ENCODE data around the gene TRIM17.
"Not testable (repeated sequence)": the region's sequence is repeated elsewhere in the genome, so short reads cannot be mapped to it uniquely, and the experiment has no call there.

The TRIM17 gene

GRCh38 chr1:228445490-228445842, 28.8 kb upstream of the TRIM17 start:
- Histone ChIP-seq H3K4me1 (ENCODE audit: control insufficient read depth, insufficient read depth, low read length) (peaks cover 7% of the 10 kb centered on the region), H3K27me3 (replicated peaks; ENCODE audit: control insufficient read depth, insufficient read depth, low read length) (peaks cover 16% of the 10 kb centered on the region), H3K9ac (ENCODE audit: low read length) (peak overlapping the region; percentile 30), H3K4me3 (ENCODE audit: low read length) (peak overlapping the region; percentile 80), H3K9me3 (ENCODE audit: control insufficient read depth, low read length) (no peaks in the 10 kb centered on the region), H3K36me3 (ENCODE audit: control insufficient read depth, insufficient read depth, low read length, severe bottlenecking) (no peaks in the 10 kb centered on the region)
- no peak for DNase-seq (ENCODE audit: low read depth)

- Histone ChIP-seq H3K27me3 (replicated peaks; ENCODE audit: control insufficient read depth, insufficient read depth, low read length) (peaks cover 22% of the 10 kb centered on the region), H3K36me3 (ENCODE audit: control insufficient read depth, insufficient read depth, low read length, severe bottlenecking) (no peaks in the 10 kb centered on the region), H3K4me3 (ENCODE audit: low read length) (no peak overlapping the region), H3K4me1 (ENCODE audit: control insufficient read depth, insufficient read depth, low read length) (peaks cover 7% of the 10 kb centered on the region), H3K9ac (ENCODE audit: low read length) (no peak overlapping the region), H3K9me3 (ENCODE audit: control insufficient read depth, low read length) (no peaks in the 10 kb centered on the region)
- no peak for DNase-seq (ENCODE audit: low read depth)
These were observed 26.7 kb upstream of the TRIM17 start for GRCh38 chr1:228443395-228443794.

GRCh38 chr1:228440761-228441500, 24.3 kb upstream of the TRIM17 start:
- peaks cover 6% of the 10 kb centered on the region for H3K4me1 ChIP-seq (ENCODE audit: control insufficient read depth, insufficient read depth, low read length)
- H3K27me3 ChIP-seq (replicated peaks; ENCODE audit: control insufficient read depth, insufficient read depth, low read length), result peaks cover 41% of the 10 kb centered on the region
- no peaks in the 10 kb centered on the region for H3K9me3 ChIP-seq (ENCODE audit: control insufficient read depth, low read length)
- no peak overlapping the region for H3K9ac ChIP-seq (ENCODE audit: low read length)
- no peaks in the 10 kb centered on the region for H3K36me3 ChIP-seq (ENCODE audit: control insufficient read depth, insufficient read depth, low read length, severe bottlenecking)
- H3K4me3 ChIP-seq (ENCODE audit: low read length), result no peak overlapping the region
- DNase-seq (ENCODE audit: low read depth), result no peak

GRCh38 chr1:228438266-228438665, 21.6 kb upstream of the TRIM17 start:
- DNase-seq (ENCODE audit: low read depth), result no peak
- Histone ChIP-seq H3K9ac (ENCODE audit: low read length) (no peak overlapping the region), H3K36me3 (ENCODE audit: control insufficient read depth, insufficient read depth, low read length, severe bottlenecking) (no peaks in the 10 kb centered on the region), H3K4me1 (ENCODE audit: control insufficient read depth, insufficient read depth, low read length) (no peaks in the 10 kb centered on the region), H3K27me3 (replicated peaks; ENCODE audit: control insufficient read depth, insufficient read depth, low read length) (peaks cover 47% of the 10 kb centered on the region), H3K9me3 (ENCODE audit: control insufficient read depth, low read length) (no peaks in the 10 kb centered on the region), H3K4me3 (ENCODE audit: low read length) (no peak overlapping the region)

GRCh38 chr1:228437424-228437962, 20.8 kb upstream of the TRIM17 start:
- Histone ChIP-seq H3K27me3 (replicated peaks; ENCODE audit: control insufficient read depth, insufficient read depth, low read length) (peaks cover 47% of the 10 kb centered on the region), H3K4me1 (ENCODE audit: control insufficient read depth, insufficient read depth, low read length) (no peaks in the 10 kb centered on the region), H3K9me3 (ENCODE audit: control insufficient read depth, low read length) (no peaks in the 10 kb centered on the region), H3K4me3 (ENCODE audit: low read length) (no peak overlapping the region), H3K36me3 (ENCODE audit: control insufficient read depth, insufficient read depth, low read length, severe bottlenecking) (no peaks in the 10 kb centered on the region), H3K9ac (ENCODE audit: low read length) (no peak overlapping the region)
- no peak for DNase-seq (ENCODE audit: low read depth)

- Histone ChIP-seq H3K36me3 (ENCODE audit: control insufficient read depth, insufficient read depth, low read length, severe bottlenecking) (no peaks in the 10 kb centered on the region), H3K9ac (ENCODE audit: low read length) (no peak overlapping the region), H3K4me3 (ENCODE audit: low read length) (no peak overlapping the region), H3K9me3 (ENCODE audit: control insufficient read depth, low read length) (no peaks in the 10 kb centered on the region), H3K4me1 (ENCODE audit: control insufficient read depth, insufficient read depth, low read length) (no peaks in the 10 kb centered on the region), H3K27me3 (replicated peaks; ENCODE audit: control insufficient read depth, insufficient read depth, low read length) (peaks cover 28% of the 10 kb centered on the region)
- DNase-seq (ENCODE audit: low read depth), result no peak
These were observed 18.0 kb upstream of the TRIM17 start for GRCh38 chr1:228434689-228435088.

- H3K27me3 ChIP-seq (replicated peaks; ENCODE audit: control insufficient read depth, insufficient read depth, low read length), result peaks cover 31% of the 10 kb centered on the region
- not testable (repeated sequence) for H3K4me1 ChIP-seq (ENCODE audit: control insufficient read depth, insufficient read depth, low read length); H3K9me3 ChIP-seq (ENCODE audit: control insufficient read depth, low read length); H3K4me3 ChIP-seq (ENCODE audit: low read length); H3K9ac ChIP-seq (ENCODE audit: low read length); H3K36me3 ChIP-seq (ENCODE audit: control insufficient read depth, insufficient read depth, low read length, severe bottlenecking); DNase-seq (ENCODE audit: low read depth)
These were observed 16.8 kb upstream of the TRIM17 start for GRCh38 chr1:228433337-228434053.

GRCh38 chr1:228430243-228430642, 13.6 kb upstream of the TRIM17 start:
- no peak overlapping the region for H3K4me3 ChIP-seq (ENCODE audit: low read length)
- no peak for DNase-seq (ENCODE audit: low read depth)
- H3K27me3 ChIP-seq (replicated peaks; ENCODE audit: control insufficient read depth, insufficient read depth, low read length), result peaks cover 7% of the 10 kb centered on the region

GRCh38 chr1:228429698-228430097, 13.0 kb upstream of the TRIM17 start:
- H3K27me3 ChIP-seq (replicated peaks; ENCODE audit: control insufficient read depth, insufficient read depth, low read length), result peaks cover 3% of the 10 kb centered on the region
- no peak overlapping the region for H3K4me3 ChIP-seq (ENCODE audit: low read length)
- no peaks in the 10 kb centered on the region for H3K36me3 ChIP-seq (ENCODE audit: control insufficient read depth, insufficient read depth, low read length, severe bottlenecking)
- no peak overlapping the region for H3K9ac ChIP-seq (ENCODE audit: low read length)
- H3K9me3 ChIP-seq (ENCODE audit: control insufficient read depth, low read length), result no peaks in the 10 kb centered on the region
- H3K4me1 ChIP-seq (ENCODE audit: control insufficient read depth, insufficient read depth, low read length), result no peaks in the 10 kb centered on the region
- no peak for DNase-seq (ENCODE audit: low read depth)

More at GRCh38 chr1:228430243-228430642, 13.6 kb upstream of the TRIM17 start:
- no peaks in the 10 kb centered on the region for H3K36me3 ChIP-seq (ENCODE audit: control insufficient read depth, insufficient read depth, low read length, severe bottlenecking)
- H3K4me1 ChIP-seq (ENCODE audit: control insufficient read depth, insufficient read depth, low read length), result no peaks in the 10 kb centered on the region
- no peak overlapping the region for H3K9ac ChIP-seq (ENCODE audit: low read length)
- no peaks in the 10 kb centered on the region for H3K9me3 ChIP-seq (ENCODE audit: control insufficient read depth, low read length)

GRCh38 chr1:228429007-228429406, 12.3 kb upstream of the TRIM17 start:
- Histone ChIP-seq H3K9me3 (ENCODE audit: control insufficient read depth, low read length) (no peaks in the 10 kb centered on the region), H3K27me3 (replicated peaks; ENCODE audit: control insufficient read depth, insufficient read depth, low read length) (peaks cover 3% of the 10 kb centered on the region), H3K4me1 (ENCODE audit: control insufficient read depth, insufficient read depth, low read length) (no peaks in the 10 kb centered on the region), H3K36me3 (ENCODE audit: control insufficient read depth, insufficient read depth, low read length, severe bottlenecking) (no peaks in the 10 kb centered on the region), H3K9ac (ENCODE audit: low read length) (no peak overlapping the region), H3K4me3 (ENCODE audit: low read length) (no peak overlapping the region)
- DNase-seq (ENCODE audit: low read depth), result no peak

- Histone ChIP-seq H3K9me3 (ENCODE audit: control insufficient read depth, low read length) (no peaks in the 10 kb centered on the region), H3K4me3 (ENCODE audit: low read length) (no peak overlapping the region), H3K36me3 (ENCODE audit: control insufficient read depth, insufficient read depth, low read length, severe bottlenecking) (no peaks in the 10 kb centered on the region), H3K27me3 (replicated peaks; ENCODE audit: control insufficient read depth, insufficient read depth, low read length) (peaks cover 3% of the 10 kb centered on the region), H3K9ac (ENCODE audit: low read length) (no peak overlapping the region), H3K4me1 (ENCODE audit: control insufficient read depth, insufficient read depth, low read length) (no peaks in the 10 kb centered on the region)
- no peak for DNase-seq (ENCODE audit: low read depth)
These were observed 11.8 kb upstream of the TRIM17 start for GRCh38 chr1:228428412-228428811.

All from adipocyte (in vitro differentiated cells).